ENCODE results near the gene KRTAP11-1.
A peak's percentile ranks its signal among the peaks of the same experiment; 100 is the strongest.

KRTAP11-1 gene, protein sequence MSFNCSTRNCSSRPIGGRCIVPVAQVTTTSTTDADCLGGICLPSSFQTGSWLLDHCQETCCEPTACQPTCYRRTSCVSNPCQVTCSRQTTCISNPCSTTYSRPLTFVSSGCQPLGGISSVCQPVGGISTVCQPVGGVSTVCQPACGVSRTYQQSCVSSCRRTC

DNA sequence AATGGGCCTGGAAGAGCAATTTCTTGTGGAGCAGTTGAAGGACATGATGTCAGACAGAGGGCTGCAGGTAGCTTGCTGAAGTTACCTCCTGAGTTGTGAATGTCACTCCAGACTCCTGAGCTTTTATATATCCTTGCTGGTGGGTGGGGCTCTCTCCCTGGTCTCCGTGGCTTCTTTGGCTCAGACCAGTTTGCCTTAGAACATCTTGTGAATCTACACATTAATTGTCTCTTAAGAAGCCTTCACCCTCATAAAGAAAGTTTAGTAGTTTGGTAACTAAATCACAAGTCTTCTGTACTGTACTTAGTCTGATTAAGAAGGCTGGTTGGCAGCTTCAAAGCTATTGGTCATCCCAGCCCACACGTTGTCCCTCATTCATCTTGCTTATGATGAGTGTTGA, at the start of gene KRTAP11-1:
Gene KRTAP11-1, minus strand, starts transcription at position 101 of the 400 bp plus-strand sequence. Its CDS starts 56 bp downstream, at position 45.
- no peak for DNase-seq (ENCODE audit: low read depth in 2 of 2)

DNA sequence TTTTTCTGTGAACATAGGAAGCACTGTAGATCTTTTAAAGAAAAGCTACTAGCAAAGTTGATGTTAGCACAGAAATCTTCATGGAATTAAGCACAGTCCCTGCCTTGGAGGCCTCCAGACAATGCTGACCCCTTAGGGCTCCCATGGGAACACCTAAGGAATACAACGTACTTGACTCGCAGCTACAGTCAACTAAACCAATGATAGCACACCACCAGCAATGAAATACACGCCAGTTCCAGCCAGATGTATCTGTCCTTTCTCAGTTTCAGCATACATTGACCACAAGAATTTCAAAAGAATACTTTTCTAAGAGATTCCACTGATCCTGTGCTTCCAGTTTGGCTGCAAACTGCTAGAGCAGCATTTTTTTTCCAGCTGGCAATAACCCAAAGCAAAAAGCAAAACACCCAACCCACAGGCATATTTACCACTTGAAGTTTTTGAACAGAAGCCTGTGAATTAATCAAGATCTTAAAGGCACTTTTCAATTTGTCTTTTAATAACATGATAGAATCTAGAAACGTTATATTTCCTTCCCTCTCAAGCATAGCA, 42.8 kb upstream of the KRTAP11-1 start:
- no peak for DNase-seq (ENCODE audit: low read depth in 2 of 2)

DNA sequence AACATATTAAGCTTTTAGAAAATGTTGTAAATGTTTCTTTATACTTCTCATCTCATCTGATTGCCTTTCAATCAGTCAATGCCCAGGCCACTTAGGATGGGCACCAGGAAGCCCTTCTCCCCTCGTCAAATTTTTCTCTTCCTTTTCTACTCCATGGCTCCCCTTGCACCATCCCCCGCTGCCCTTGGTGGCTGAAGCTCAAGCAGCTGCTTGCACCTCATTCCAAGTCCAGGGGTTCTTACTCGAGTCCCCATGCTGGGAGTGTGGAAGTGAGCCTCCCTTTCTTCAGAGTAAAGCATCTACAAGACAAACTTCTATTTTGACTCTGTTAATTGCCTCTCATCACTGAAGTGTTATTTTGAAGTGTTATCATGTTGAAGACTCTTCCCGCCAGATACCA, 39.7 kb upstream of the KRTAP11-1 start:
- DNase-seq (ENCODE audit: low read depth in 2 of 2): no peak

DNA sequence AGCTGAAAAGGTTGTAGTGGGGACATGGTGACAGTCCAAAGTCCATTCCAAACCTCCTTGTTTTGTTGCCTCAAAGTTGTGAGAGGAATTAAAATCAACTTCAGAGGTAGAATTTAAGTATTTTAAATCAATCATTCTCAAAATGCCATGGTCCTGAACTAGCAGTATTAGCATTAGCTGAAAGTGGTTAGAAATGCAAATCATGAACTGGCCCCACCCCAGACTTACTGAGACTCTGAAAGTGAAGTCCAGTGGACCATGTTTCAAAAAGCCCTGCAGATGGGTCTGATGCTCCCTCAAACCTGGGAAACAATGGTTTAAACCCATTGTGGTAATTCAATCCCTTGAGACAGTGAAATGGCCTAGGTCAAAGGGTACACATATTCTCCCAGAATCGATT, 36.2 kb upstream of the KRTAP11-1 start:
- DNase-seq (ENCODE audit: low read depth in 2 of 2): no peak

DNA sequence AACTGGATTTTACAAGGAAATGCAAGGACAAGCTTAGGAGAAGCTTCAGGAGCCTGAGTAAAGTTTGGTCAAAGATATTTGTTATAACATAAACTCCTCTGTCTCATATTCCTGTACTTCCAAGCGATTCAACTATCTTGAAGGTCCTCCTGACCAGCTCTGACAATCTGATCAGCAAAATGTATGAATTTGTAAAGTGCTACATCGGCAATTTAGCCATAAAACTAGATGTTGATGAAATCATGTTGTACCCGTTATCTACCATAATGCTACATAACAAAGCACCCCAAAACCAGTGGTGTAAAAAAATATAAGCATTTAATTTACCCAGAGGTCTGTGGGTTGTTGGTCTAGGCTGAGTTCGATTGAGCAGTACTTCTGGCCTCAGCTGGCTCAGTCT, 19.5 kb upstream of the KRTAP11-1 start:
- no peak for DNase-seq (ENCODE audit: low read depth in 2 of 2)

DNA sequence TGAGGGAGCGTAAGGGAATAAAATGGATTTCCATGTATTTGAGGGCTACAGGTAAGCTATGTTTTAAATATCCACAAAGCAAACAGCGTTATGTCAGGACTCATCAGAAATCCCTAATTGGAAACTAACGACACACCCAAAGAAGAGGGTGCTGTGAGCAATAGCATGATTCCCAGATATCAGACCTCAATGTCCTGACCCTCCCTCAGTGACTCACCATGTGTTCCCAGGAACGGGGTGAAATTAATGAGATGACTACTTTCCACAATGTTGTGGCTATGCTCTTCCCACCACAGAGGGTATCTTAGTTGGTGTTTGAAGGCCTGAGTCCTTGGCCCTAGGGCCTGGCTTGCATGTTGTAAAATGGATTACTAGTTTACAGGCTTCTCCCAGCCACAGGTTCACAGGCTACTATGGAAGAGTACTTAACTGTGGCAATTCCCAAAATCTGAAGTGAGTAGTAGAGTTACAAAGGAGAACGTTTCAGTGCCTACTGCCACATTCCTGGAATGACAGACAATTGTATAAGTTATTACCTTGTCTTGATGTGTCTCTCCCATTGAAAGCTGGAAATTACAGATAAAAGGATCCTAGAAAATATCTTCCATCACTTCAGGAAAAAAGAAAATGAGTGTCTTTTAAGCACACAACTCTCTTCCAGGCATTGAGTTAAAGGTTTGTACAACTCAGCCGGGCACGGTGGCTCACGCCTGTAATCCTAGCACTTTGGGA, 1.7 kb upstream of the KRTAP11-1 start:
- DNase-seq (ENCODE audit: low read depth in 2 of 2): no peak

DNA sequence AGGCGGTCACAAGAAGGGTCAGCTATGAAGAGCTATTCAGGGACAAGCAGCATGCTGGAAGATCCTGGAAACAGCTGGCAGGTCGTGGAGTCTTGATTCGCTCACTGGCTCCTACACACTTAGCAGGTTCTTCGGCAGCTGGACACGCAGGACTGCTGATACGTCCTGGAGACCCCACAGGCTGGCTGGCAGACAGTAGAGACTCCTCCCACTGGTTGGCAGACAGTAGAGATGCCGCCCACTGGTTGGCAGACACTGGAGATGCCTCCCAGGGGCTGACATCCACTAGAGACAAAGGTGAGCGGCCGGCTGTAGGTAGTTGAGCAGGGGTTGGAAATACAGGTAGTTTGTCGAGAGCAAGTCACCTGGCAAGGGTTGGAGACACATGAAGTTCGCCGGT, 466 bp downstream of the KRTAP11-1 start:
- DNase-seq (ENCODE audit: low read depth in 2 of 2): no peak

DNA sequence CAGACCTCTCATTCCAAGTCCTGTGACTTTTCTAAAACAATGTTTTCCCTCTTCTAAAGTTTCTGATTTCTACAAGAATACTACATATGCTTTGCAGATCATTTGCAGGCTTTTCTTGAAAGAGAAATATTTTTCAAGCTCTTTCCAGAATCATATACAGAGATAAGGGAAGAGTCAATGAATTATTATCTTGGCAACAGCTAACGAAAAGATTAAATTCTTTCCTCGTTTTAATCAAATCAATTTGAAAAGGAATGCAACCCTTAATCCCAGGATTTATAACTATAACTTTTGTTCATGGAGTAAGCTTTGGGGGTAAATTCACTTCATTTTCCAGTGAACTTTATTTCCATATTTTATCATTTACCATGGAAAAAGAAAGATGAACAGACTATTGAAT, 6.9 kb downstream of the KRTAP11-1 start:
- DNase-seq (ENCODE audit: low read depth in 2 of 2): no peak

DNA sequence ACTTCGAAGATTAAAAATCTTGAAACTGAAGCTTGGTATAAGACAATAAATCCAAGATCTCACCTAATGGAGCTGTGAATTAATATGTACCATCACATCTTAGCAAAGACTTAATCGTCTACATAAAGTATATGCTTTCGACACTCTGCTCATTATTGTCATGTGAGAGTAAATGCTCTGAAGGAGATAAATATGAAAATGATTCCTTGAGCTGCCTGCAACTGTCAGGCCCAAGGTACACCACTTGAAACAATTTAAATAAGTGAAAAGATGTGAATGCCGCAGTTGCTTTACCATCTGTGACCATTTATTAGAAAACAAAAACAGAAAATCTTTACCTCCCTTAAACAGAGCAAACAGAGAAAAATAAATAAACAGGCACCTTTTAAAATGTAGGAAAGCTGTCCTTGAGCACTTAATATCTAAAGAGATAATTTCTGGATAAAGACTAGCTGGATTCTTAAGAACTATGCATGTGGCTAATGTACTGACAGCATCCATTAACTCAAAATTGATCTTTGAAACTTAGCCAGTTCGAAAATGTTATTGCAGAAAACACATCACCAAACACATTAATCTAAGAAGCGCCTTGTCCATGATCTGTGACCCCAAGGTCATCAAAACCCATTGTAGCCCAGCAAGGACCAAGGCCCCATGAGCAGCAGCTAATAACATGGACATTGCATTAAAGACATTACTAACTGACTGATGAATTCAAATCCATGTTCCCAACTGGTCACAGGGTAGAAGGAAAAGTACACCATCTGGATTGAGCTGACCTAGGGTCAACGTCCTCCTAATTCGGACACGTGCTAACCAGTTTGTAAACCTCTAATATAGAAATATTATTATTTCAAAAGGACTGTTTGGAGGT, 33.5 kb downstream of the KRTAP11-1 start:
- DNase-seq (ENCODE audit: low read depth in 2 of 2): no peak

DNA sequence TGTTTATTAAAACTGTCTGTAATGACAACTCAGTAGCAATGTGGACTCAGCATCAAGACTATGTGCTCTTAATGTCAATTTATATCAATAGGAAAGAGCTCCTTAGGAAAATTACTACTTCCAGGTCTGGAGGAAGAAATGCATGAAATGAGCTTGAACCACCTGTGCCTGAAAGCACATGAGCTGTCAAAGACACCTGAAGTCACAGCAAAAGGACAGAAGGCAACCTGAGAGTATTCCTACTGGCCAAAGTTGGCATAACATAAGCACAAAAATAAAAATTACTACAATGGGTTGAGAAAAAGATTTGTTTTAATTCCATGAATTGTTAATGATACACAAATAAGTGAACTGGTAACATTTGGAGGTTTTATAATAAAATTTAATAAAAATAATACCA, 38.4 kb downstream of the KRTAP11-1 start:
- DNase-seq (ENCODE audit: low read depth in 2 of 2): no peak

DNA sequence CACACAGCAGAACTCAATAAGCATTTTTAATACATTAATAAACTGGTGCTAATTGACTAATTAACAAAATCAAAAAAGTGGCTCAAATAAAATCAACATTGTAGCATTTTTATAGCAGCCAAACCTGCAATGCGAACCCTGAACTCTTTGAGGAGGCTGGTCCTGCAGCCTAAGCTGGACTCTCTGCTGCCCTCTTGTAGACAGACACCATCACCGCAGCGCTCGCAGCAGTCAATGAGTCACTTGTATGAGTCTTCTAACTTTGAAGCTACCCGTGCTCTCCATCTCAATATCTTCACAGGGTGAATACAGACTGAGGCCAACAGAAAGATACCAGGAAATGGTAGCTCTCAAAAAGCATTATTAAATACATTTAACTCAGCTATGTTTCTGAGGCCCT, 42.1 kb downstream of the KRTAP11-1 start:
- peak in 1 of 2 donors; percentile 11 for DNase-seq (ENCODE audit: low read depth in 2 of 2)

DNA sequence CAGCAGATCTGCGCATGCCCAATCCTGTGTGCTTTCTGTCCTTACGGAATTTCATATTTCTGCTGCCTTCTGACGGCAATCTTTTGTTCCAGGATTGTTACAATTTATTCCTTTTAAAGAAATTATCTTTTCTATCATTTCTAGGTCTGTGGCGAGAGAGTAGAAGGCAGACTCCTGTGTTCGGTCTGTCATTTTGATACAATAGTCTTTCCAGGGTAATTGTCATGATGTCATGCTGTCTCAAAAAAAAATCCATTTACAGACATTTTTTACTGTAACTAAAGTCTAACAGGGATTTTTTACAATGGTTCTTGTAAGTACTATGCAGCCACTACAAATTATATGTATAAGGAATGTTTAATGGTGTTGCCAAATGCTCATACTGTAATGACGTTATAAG, 42.8 kb downstream of the KRTAP11-1 start:
- DNase-seq (ENCODE audit: low read depth in 2 of 2): no peak

DNA sequence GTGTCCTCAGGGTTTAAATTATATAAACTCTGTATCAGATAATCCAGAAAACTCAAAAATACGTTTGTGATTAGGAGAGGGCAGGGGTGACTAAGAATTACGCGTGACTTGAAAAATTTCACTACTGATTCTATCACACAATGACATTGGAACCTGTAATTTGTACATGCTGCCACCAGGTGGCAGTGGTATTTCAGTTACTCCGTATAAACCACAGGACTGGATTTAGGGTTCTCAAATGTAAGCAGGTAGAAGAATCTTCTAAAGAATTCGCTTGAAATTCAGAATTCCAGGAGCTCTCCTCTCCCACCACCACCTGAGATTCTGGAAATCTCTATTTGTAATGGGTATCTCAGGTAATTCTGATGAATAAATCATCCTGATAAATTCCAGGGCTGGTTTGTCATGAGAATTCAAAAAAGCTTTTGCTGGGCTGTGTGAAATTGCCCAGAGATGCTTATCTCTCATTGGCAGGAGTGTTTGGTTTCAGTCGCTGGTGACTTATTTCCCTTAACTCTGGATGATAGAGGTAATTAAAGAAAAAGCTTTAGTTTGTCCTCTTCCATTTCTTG, 50.1 kb downstream of the KRTAP11-1 start:
- no peak for DNase-seq (ENCODE audit: low read depth in 2 of 2)
